ENCODE data around the gene EPN2.

EPN2 gene

DNA sequence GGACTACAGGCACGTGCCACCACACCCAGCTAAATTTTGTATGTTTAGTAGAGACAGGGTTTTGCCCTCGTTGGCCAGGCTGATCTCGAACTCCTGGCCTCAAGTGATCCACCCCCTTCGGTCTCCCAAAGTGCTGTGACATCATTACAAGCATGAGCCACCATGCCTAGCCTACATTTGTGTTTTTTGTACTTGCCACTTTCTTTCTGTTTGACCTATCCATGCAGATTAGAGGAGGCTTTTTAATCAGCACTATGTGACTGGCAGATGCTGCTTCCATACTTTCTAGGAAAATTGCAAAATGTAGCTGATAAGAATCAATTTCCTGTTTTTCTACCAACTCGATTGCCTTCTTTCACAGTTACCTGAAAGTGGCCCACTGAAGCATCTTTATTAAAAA, 68.1 kb downstream of the EPN2 start:
- H3K27me3 Mint-ChIP-seq: no peaks in the 10 kb centered on the region
- H3K36me3 Mint-ChIP-seq: peaks cover 6% of the 10 kb centered on the region
- no peak for ATAC-seq
- no peaks in the 10 kb centered on the region for H3K9me3 Mint-ChIP-seq
- no peak overlapping the region for H3K4me3 Mint-ChIP-seq
- peaks cover 63% of the 10 kb centered on the region for H3K4me1 Mint-ChIP-seq
- H3K27ac Mint-ChIP-seq: no peak overlapping the region

DNA sequence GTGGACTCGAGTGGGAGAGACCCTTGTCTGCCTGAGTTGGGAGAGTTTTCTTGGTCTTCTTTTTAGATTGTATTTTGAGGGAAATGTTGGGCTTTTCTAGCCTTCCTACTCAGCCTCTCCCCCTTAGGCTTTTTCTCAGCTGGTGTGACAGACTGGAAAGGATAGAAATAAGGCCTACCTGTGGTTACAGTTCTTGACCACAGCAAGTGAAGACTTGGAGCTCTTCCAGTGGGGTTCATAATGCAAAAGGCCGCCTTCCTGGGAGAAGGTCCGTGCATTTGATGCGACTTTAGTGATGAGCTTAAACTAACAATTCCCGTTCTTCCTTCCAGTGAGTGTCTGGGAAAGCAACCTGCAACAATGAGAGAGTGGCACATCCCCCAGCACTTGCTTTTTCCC, 68.6 kb downstream of the EPN2 start:
- Mint-ChIP-seq H3K27ac (no peak overlapping the region), H3K9me3 (no peaks in the 10 kb centered on the region), H3K4me3 (no peak overlapping the region), H3K36me3 (peaks cover 6% of the 10 kb centered on the region), H3K4me1 (peaks cover 63% of the 10 kb centered on the region), H3K27me3 (no peaks in the 10 kb centered on the region)
- ATAC-seq: no peak

DNA sequence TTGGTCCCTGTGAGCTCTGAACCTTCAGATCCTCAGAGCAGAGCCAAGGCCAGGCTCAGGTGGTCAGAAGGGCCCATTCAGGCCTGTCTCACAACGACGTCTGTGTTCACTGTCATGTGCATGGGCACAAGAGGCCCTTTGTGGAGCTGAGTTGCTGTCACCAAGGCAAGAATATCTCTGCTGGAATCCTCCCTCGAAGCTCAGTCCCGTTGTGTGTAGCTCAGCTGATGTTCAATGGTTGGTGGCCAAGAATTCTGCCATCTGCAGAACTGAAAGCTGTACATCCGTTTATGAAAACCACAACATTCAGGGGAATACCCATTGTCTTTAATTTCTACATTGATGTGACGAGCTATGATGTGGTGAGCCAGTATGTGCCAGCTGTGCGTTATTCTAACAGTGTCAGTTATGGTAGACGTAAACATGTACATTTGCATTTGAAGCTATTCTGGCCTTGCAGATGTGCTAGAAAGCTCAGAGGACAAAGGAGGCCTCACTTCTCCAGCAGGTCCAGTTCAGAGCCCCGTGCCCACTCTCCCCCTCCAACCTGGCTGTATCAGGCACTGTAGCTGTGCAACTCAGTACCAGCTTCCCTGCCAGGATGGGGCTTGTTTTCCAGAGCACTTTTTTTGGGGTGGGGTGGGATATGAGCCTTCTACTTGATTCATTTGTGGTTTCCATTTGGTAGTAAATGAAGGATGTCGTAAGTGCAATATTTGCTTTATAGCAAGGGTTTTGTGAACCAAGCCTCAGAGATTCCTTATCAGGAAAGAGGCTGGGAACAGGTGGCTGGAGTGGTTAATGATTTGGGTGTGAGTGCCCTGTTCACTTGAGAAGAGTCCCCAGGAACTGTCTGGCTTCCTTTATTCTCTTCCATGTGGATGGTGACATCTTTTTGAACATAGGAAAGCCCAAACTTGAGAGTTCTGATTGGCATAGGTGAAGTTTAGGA, 69.3 kb downstream of the EPN2 start:
- no peaks in the 10 kb centered on the region for H3K27me3 Mint-ChIP-seq
- H3K27ac Mint-ChIP-seq: peak overlapping the region; percentile 29
- H3K4me3 Mint-ChIP-seq: peak overlapping the region; percentile 18
- no peaks in the 10 kb centered on the region for H3K9me3 Mint-ChIP-seq
- peaks cover 6% of the 10 kb centered on the region for H3K36me3 Mint-ChIP-seq
- ATAC-seq: peak; percentile 97
- peaks cover 63% of the 10 kb centered on the region for H3K4me1 Mint-ChIP-seq

DNA sequence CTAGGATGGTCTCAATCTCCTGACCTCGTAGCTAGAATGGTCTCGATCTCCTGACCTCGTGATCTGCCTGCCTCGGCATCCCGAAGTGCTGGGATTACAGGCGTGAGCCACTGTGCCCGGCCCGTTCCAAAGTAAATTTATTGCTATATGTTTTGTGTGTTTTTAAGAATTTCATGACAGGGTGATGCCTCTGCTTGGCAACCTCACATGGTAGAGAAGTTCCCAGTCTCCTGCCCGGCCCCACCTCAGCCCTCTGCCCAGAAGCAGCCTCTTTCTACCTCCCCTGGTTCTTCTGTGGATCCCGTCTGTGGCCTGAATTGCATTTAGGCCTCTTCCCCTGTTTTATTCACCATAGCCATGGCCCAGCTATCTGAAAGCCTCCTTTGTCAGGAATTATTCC, 70.4 kb downstream of the EPN2 start:
- Mint-ChIP-seq H3K4me1 (peaks cover 61% of the 10 kb centered on the region), H3K36me3 (peaks cover 11% of the 10 kb centered on the region), H3K27ac (no peak overlapping the region), H3K27me3 (no peaks in the 10 kb centered on the region), H3K9me3 (no peaks in the 10 kb centered on the region), H3K4me3 (no peak overlapping the region)
- ATAC-seq: no peak

DNA sequence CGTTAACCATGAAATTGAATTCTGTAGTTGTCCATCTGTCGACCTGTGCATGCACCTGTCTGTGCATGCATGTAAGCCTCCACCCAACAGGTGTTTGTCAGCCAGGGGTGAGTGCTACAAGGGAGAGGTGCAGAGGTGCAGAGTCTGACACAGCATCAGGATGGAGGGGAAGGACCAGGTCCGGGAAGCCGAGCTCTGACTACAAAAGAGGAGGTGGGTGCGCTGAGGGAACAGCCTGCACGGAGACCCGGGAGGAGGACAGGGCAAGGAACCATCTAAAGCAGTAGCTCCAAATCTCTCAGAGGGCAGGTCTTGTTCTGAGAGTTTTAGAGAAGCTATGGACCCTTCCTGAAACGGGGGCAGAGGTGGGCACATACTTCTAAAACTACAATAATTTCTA, 71.2 kb downstream of the EPN2 start:
- no peak overlapping the region for H3K27ac Mint-ChIP-seq
- peaks cover 52% of the 10 kb centered on the region for H3K4me1 Mint-ChIP-seq
- H3K27me3 Mint-ChIP-seq: no peaks in the 10 kb centered on the region

DNA sequence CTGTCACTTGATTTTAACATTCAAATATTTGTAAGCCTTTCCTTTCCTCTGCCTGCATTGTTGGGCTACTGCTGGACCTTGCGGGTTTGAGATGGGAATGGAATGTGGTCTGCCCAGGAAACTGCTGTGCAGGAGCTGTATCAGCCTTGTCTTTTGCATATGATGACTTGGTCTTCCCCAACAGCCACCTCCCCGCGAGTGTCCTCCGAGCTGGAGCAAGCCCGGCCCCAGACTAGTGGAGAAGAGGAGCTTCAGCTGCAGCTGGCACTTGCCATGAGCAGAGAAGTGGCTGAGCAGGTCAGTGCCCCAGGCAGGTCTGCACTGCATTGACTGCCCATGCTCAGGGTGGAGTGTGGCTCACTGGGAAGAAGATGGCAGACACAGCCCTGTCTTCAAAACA, 72.5 kb downstream of the EPN2 start:
- Mint-ChIP-seq H3K4me3 (no peak overlapping the region), H3K27ac (no peak overlapping the region), H3K27me3 (no peaks in the 10 kb centered on the region), H3K4me1 (peaks cover 39% of the 10 kb centered on the region), H3K9me3 (no peaks in the 10 kb centered on the region), H3K36me3 (peaks cover 27% of the 10 kb centered on the region)
- no peak for ATAC-seq

More for the DNA sequence above, 71.2 kb downstream of the EPN2 start:
- ATAC-seq: no peak
- Mint-ChIP-seq H3K4me3 (no peak overlapping the region), H3K9me3 (no peaks in the 10 kb centered on the region), H3K36me3 (peaks cover 16% of the 10 kb centered on the region)

DNA sequence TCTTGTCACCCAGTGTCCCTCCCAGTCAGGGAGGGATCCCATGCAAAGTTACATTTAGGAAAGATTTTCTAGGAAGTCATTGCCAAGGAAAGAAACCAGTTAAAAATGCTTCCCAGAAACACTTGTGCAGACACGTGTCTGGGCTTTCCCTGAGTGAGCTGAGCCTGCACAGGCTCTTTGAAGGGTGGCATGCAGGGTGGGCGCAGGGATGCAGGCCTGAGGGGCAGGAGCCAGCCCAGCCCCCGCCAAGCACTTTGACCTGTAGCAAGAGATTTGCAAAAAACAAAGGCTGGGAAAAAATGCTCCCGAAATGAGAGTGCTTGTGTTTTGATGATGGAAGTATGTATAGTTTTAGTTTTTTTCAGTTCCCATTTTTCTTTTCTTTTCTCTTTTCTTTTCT, 73.0 kb downstream of the EPN2 start:
- H3K27me3 Mint-ChIP-seq: no peaks in the 10 kb centered on the region
- no peak overlapping the region for H3K27ac Mint-ChIP-seq
- no peak for ATAC-seq
- peaks cover 35% of the 10 kb centered on the region for H3K4me1 Mint-ChIP-seq
- peaks cover 27% of the 10 kb centered on the region for H3K36me3 Mint-ChIP-seq
- no peak overlapping the region for H3K4me3 Mint-ChIP-seq
- no peaks in the 10 kb centered on the region for H3K9me3 Mint-ChIP-seq

DNA sequence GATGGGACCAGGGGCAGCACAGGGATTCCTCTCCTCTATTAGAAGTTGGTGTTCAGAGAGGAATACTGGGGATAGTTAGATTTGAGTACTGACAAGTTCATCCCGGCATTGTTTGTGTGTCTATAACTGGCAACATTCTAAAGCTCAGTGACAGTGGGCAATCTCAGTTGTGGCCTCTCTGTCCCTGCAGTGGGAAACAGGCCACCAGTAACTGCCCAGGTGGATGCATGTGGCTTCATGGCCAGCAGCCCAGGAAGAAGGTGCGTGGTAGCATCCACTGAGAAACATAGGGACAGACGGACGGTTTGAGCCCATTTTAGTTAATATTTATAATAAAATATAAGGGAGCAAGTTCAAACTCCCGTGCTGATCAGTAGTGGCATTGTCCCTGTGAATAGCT, 73.8 kb downstream of the EPN2 start:
- H3K27ac Mint-ChIP-seq: no peak overlapping the region

DNA sequence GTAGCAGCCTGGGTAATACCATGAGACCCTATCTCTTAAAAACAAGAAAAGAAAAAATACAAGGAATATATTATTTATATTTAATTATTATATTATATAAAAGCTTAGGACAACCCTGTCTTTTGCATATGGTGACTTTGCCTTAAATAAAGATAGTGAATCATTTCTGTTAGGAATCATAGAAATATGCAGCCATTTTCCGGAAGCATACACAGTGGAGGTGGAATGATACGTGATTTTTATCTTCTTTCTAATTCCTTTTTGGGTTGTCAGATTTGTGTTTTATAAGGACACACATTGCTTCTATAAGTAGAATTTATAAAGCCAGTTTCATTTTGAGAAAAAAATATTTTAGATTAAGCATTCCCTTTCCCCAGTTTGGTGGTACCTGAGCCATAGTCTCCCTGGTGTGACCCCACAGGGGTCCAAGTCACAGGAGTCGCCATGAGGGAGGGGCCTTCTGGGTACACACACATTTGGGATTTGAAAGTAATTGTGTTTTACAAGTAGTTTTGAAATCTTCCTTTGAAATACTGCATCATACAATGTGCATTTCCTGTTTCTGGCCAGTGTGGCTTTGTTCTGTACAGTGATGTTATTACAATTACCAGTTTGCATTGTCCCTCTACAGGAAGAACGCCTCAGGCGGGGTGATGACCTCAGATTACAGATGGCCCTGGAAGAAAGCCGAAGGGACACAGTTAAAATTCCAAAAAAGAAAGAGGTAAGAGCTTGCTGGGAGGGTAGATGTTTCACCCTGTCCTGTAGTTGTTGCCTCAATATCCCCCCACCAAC, 74.5 kb downstream of the EPN2 start:
- Mint-ChIP-seq H3K36me3 (peaks cover 27% of the 10 kb centered on the region), H3K27ac (no peak overlapping the region), H3K4me1 (peaks cover 20% of the 10 kb centered on the region), H3K4me3 (no peak overlapping the region), H3K27me3 (no peaks in the 10 kb centered on the region), H3K9me3 (no peaks in the 10 kb centered on the region)
- no peak for ATAC-seq

More for the DNA sequence above, 73.8 kb downstream of the EPN2 start:
- ATAC-seq: no peak
- no peaks in the 10 kb centered on the region for H3K9me3 Mint-ChIP-seq
- H3K27me3 Mint-ChIP-seq: no peaks in the 10 kb centered on the region
- H3K36me3 Mint-ChIP-seq: peaks cover 27% of the 10 kb centered on the region
- H3K4me3 Mint-ChIP-seq: no peak overlapping the region
- H3K4me1 Mint-ChIP-seq: peaks cover 26% of the 10 kb centered on the region

DNA sequence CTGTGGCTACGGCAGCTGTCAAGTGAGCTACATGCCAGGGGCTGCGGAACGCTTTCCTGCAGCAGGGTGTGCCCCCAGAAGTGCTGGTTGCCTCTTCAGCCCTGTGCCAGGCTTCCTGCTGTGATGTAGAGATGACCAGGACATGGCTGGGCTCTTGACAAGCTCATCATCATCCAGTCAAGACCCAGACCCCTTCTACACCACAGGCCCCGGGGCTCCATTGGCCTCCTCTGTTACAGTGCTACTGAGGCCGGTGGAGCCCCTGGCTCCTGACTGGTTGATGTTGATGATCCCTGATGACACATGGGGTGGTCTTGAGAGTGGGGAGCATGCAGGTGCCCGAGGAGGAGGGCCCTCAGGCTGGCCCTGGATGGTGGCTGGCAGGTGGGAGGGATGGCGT, 75.2 kb downstream of the EPN2 start:
- ATAC-seq: no peak
- H3K27ac Mint-ChIP-seq: no peak overlapping the region
- H3K4me1 Mint-ChIP-seq: peaks cover 19% of the 10 kb centered on the region
- H3K4me3 Mint-ChIP-seq: no peak overlapping the region
- no peaks in the 10 kb centered on the region for H3K9me3 Mint-ChIP-seq
- H3K36me3 Mint-ChIP-seq: peaks cover 27% of the 10 kb centered on the region
- H3K27me3 Mint-ChIP-seq: no peaks in the 10 kb centered on the region

DNA sequence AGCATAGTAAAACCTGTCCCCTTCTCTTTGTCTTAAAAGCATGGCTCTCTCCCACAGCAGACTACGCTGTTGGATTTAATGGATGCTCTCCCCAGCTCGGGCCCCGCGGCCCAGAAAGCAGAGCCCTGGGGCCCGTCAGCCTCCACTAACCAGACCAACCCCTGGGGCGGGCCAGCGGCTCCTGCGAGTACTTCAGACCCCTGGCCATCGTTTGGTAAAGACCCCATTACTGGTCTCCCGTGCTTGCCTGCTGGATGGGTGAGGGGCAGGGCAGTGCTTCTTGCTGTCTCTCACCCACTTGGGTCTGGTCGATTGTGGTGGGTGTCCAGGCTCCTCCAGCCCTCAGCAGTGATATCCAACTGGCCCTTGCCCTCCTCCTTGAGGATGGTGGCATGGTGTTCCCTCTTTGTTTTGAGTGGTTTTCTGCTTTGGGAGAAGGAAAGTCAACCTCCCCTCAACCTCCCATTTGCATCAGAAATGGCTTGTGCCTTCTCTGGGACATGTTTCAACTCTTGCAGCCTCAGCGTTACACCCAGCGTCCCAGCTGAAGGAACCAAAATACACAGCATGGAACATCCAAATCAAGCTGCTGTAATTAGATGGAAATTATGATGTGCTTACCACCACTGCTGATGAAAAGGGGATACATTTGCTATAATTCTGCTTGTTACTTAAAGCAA, 76.0 kb downstream of the EPN2 start:
- H3K27me3 Mint-ChIP-seq: no peaks in the 10 kb centered on the region
- peaks cover 27% of the 10 kb centered on the region for H3K36me3 Mint-ChIP-seq
- no peak overlapping the region for H3K4me3 Mint-ChIP-seq
- peaks cover 16% of the 10 kb centered on the region for H3K4me1 Mint-ChIP-seq
- ATAC-seq: no peak
- H3K9me3 Mint-ChIP-seq: no peaks in the 10 kb centered on the region
- no peak overlapping the region for H3K27ac Mint-ChIP-seq

DNA sequence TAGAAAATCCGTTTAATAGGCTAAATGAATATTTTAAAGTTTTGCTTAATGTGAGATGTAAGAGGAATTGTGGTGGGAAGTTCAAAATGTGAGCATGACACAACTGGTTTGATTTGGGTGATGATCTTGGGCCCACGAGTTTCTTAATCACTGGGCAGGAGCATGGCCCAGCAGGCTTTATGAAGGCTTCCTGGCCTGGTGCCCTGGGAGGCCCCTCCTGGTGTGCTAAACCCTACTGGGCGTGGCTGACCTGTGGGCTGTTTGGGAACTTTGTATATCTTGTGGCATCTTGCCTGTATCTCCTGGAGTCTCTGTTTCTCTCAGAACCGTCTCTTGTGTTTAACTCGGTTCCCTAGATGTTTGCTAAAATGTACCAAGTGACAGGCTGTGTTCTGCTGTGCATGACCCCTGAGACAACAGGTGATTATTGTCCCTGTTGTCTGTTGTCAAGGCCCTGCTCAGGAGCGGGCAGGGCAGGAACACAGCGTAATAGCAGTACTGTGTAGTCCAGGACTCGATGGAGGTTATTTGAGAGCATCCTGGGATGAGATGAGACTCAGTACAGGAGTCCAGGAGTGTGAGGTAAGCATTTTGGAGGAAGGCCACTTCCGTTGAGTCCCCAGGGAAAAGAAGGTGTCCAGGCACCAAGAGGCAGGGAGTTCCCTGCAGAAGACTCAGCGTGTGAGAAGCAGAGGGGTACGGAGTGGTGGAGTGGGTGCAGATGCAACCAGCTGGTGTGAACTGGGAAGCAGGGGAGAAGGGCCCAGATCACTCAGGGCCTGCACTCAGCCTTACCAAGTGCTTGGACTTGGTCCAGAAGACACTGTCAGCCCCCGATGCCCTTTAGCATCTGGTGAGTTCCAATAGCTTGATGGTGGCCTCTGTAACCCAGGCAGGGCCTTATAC, 76.8 kb downstream of the EPN2 start:
- Mint-ChIP-seq H3K9me3 (no peaks in the 10 kb centered on the region), H3K27ac (no peak overlapping the region), H3K4me1 (peaks cover 12% of the 10 kb centered on the region), H3K27me3 (no peaks in the 10 kb centered on the region), H3K4me3 (no peak overlapping the region), H3K36me3 (peaks cover 27% of the 10 kb centered on the region)
- ATAC-seq: no peak

DNA sequence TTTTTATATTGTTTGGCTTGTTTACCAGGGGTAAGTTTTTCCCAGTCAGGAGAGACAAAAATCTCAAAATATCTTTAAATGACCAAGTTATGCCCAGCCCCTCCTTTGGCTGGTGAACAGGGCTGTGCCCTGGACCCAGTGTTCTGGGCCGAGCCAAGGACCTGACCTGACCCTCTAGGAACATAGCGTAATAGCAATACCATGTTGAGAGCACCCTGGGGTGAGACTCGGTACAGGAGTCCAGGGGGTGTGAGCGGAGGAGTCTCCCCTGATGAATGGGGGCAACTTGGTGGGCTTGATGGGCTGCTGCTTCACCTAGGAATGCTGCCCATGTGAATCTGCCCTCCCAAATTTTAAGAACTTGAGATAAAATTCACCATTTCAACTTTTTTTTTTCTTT, 77.9 kb downstream of the EPN2 start:
- Mint-ChIP-seq H3K27ac (no peak overlapping the region), H3K9me3 (no peaks in the 10 kb centered on the region), H3K4me3 (no peak overlapping the region), H3K27me3 (no peaks in the 10 kb centered on the region), H3K4me1 (peaks cover 12% of the 10 kb centered on the region), H3K36me3 (peaks cover 23% of the 10 kb centered on the region)
- ATAC-seq: no peak

DNA sequence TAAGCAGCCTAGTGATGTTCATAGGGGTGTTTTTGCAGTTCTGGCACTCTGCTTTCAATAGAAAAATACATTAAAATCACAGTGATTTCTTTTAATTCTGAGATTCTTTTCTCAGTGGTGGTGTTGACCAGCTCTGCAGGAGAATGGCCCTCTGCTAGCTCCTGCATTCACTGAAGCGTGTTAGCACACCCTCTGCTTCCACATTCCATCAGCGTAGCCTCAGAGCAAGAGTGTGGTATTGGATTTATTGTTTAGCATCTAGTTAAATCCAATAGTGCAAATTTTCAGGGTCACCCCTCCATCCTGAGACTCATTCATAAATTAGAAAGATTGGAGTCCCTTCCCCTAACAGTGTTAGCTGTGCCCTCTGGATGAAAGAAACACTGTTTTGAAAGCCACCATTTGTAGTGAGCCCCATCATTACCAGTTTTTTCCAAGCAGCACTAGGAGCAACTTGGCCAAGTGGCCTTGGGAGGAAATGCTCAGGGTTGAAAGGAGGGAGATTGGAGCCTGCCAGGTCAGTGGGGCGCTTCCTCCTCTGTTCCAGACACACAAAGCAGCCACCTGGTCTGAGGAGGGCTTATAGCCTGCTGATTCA, 79.7 kb downstream of the EPN2 start:
- Mint-ChIP-seq H3K4me1 (peaks cover 12% of the 10 kb centered on the region), H3K36me3 (peaks cover 26% of the 10 kb centered on the region), H3K27ac (no peak overlapping the region), H3K4me3 (no peak overlapping the region), H3K27me3 (no peaks in the 10 kb centered on the region), H3K9me3 (no peaks in the 10 kb centered on the region)
- ATAC-seq: no peak
